Measurements from ENCODE around the gene SHKBP1.
"Not testable (repeated sequence)": the region's sequence is repeated elsewhere in the genome, so short reads cannot be mapped to it uniquely, and the experiment has no call there.

Gene SHKBP1

DNA sequence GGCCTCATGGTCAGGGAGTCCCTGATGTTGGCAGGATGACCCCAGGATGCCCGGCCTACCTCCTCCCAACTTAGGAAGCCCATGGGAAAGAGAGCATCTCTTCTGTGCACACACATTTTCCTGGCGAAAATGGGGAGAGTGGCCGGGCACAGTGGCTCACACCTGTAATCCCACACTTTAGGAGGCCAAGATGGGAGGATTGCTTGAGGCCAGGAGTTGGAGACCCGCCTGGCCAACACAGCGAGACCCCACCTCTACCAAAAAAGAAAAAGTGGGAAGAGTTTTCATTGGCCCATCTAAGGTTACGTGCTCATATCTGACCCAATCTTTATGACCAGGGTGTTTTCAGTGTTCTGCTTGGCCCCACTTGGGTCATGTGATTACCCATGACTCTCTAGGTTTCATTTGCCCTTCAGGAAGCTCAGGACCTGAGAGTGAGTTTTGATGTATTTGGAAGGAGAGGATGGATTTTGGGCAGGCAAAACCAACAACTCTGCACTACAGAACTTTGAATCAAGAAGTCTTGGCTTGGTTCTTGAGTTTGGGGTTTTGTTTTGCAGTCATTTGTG is 33.6 kb upstream of the SHKBP1 start:
- no peak overlapping the region for H2BK15ac ChIP-seq (replicated peaks; ENCODE audit: low read depth)
- no peak overlapping the region for H3K23ac ChIP-seq (ENCODE audit: low read length)
- H3K79me1 ChIP-seq (ENCODE audit: low read length) = no peaks in the 10 kb centered on the region
- no peaks in the 10 kb centered on the region for H3K4me1 ChIP-seq (ENCODE audit: control insufficient read depth, low read depth, low read length)
- no peak overlapping the region for H3K4me2 ChIP-seq (ENCODE audit: low read length)
- no CpG with 5 or more reads among the region's 6 CpGs for WGBS (ENCODE audit: extremely low coverage, insufficient coverage, low lambda C conversion rate)
- H2BK5ac ChIP-seq (ENCODE audit: low read length) = no peak overlapping the region
- H2BK120ac ChIP-seq (ENCODE audit: low read depth, low read length) = no peak overlapping the region
- no peak overlapping the region for H3K27ac ChIP-seq (ENCODE audit: low read depth, low read length)
- H3K36me3 ChIP-seq (ENCODE audit: control insufficient read depth, insufficient read depth, low read length) = no peaks in the 10 kb centered on the region
- no peak overlapping the region for H4K5ac ChIP-seq (ENCODE audit: low read length)
- no peak overlapping the region for H3K9ac ChIP-seq (ENCODE audit: low read length)
- H4K8ac ChIP-seq (ENCODE audit: low read depth, low read length) = no peak overlapping the region
- H3K4ac ChIP-seq (ENCODE audit: low read depth, low read length) = no peak overlapping the region
- no peak overlapping the region for H3K4me3 ChIP-seq (ENCODE audit: low read length)
- H3K56ac ChIP-seq (ENCODE audit: low read length) = no peak overlapping the region
- H3K79me2 ChIP-seq (ENCODE audit: control insufficient read depth, insufficient read depth, low read length) = no peaks in the 10 kb centered on the region
- no peaks in the 10 kb centered on the region for H3K27me3 ChIP-seq (ENCODE audit: insufficient read depth, low read length, poor library complexity)
- H2AK5ac ChIP-seq (ENCODE audit: low read length) = no peak overlapping the region
- H3K18ac ChIP-seq (ENCODE audit: low read length) = no peak overlapping the region
- no peak for DNase-seq

DNA sequence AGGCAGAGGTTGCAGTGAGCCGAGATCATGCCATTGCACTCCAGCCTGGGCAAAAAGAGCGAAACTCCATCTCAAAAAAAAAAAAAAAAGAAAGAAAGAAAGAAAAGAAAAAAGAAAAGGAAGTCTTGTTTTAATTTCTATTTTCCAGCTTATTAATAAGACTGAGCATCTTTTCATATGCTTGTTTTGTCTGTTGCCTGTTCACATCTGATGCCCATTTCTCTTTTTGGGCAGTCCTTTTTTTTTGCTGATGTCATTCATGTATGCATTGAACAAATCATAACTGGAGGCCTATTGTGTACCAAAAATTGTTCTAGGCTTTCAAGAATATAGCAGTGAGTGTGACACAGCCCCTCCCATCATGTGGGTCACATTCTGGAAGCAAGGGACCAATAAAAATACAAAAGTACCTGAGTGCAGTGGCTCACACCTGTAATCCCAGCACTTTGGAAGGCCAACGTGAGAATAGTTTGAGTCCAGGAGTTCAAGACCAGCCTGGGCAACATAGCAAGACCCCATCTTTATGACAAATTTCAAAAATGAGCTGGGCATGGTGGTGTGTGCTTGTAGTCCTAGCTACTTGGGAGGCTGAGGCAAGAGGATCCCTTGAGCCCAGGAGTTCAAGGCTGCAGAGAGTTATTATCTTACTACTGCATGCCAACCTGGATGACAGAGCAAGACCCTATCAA is 30.4 kb upstream of the SHKBP1 start:
- DNase-seq; H3K23ac ChIP-seq (ENCODE audit: low read length); H2AK5ac ChIP-seq (ENCODE audit: low read length); H3K4me1 ChIP-seq (ENCODE audit: control insufficient read depth, low read depth, low read length); H3K56ac ChIP-seq (ENCODE audit: low read length); H3K79me2 ChIP-seq (ENCODE audit: control insufficient read depth, insufficient read depth, low read length); H3K4me3 ChIP-seq (ENCODE audit: low read length); H2BK15ac ChIP-seq (replicated peaks; ENCODE audit: low read depth); H4K5ac ChIP-seq (ENCODE audit: low read length); H3K18ac ChIP-seq (ENCODE audit: low read length); H3K79me1 ChIP-seq (ENCODE audit: low read length); H2BK120ac ChIP-seq (ENCODE audit: low read depth, low read length); H3K27me3 ChIP-seq (ENCODE audit: insufficient read depth, low read length, poor library complexity); H3K36me3 ChIP-seq (ENCODE audit: control insufficient read depth, insufficient read depth, low read length); H3K4ac ChIP-seq (ENCODE audit: low read depth, low read length); H2BK5ac ChIP-seq (ENCODE audit: low read length); H3K4me2 ChIP-seq (ENCODE audit: low read length); H3K9ac ChIP-seq (ENCODE audit: low read length); H3K27ac ChIP-seq (ENCODE audit: low read depth, low read length); H4K8ac ChIP-seq (ENCODE audit: low read depth, low read length): not testable (repeated sequence)
- no CpG with 5 or more reads among the region's 3 CpGs for WGBS (ENCODE audit: extremely low coverage, insufficient coverage, low lambda C conversion rate)

DNA sequence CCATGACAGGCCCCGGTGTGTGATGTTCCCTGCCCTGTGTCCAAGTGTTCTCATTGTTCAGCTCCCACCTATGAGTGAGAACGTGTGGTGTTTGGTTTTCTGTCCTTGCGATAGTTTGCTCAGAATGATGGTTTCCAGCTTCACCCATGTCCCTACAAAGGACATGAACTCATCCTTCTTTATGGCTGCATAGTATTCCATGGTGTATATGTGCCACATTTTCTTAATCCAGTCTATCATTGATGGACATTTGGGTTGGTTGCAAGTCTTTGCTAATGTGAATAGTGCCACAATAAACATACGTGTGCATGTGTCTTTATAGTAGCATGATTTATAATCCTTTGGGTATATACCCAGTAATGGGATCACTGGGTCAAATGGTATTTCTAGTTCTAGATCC is 29.5 kb upstream of the SHKBP1 start:
- H3K79me1 ChIP-seq (ENCODE audit: low read length); H3K4me2 ChIP-seq (ENCODE audit: low read length); H3K27ac ChIP-seq (ENCODE audit: low read depth, low read length); H3K4me3 ChIP-seq (ENCODE audit: low read length); H3K56ac ChIP-seq (ENCODE audit: low read length); H3K9ac ChIP-seq (ENCODE audit: low read length); H3K36me3 ChIP-seq (ENCODE audit: control insufficient read depth, insufficient read depth, low read length); DNase-seq; H3K23ac ChIP-seq (ENCODE audit: low read length); H4K5ac ChIP-seq (ENCODE audit: low read length); H3K4ac ChIP-seq (ENCODE audit: low read depth, low read length); H3K27me3 ChIP-seq (ENCODE audit: insufficient read depth, low read length, poor library complexity); H3K18ac ChIP-seq (ENCODE audit: low read length); H4K8ac ChIP-seq (ENCODE audit: low read depth, low read length); H2BK15ac ChIP-seq (replicated peaks; ENCODE audit: low read depth); H3K4me1 ChIP-seq (ENCODE audit: control insufficient read depth, low read depth, low read length); H3K79me2 ChIP-seq (ENCODE audit: control insufficient read depth, insufficient read depth, low read length); H2BK120ac ChIP-seq (ENCODE audit: low read depth, low read length); H2AK5ac ChIP-seq (ENCODE audit: low read length); H2BK5ac ChIP-seq (ENCODE audit: low read length): not testable (repeated sequence)
- WGBS (ENCODE audit: extremely low coverage, insufficient coverage, low lambda C conversion rate) = no CpG with 5 or more reads among the region's 4 CpGs

- no peaks in the 10 kb centered on the region for H3K36me3 ChIP-seq (ENCODE audit: control insufficient read depth, insufficient read depth, low read length)
- H2AK5ac ChIP-seq (ENCODE audit: low read length) = no peak overlapping the region
Measured at GRCh38 chr19:40547836-40548235, 28.8 kb upstream of the SHKBP1 start.

GRCh38 chr19:40549007-40549708 is 27.5 kb upstream of the SHKBP1 start:
- Histone ChIP-seq H3K27me3 (ENCODE audit: insufficient read depth, low read length, poor library complexity) (peaks cover 7% of the 10 kb centered on the region), H2BK120ac (ENCODE audit: low read depth, low read length) (no peak overlapping the region), H3K23ac (ENCODE audit: low read length) (no peak overlapping the region), H3K27ac (ENCODE audit: low read depth, low read length) (no peak overlapping the region), H3K79me1 (ENCODE audit: low read length) (no peaks in the 10 kb centered on the region), H2BK5ac (ENCODE audit: low read length) (no peak overlapping the region), H3K4me3 (ENCODE audit: low read length) (no peak overlapping the region), H3K4ac (ENCODE audit: low read depth, low read length) (no peak overlapping the region), H3K9ac (ENCODE audit: low read length) (peak overlapping the region; percentile 17), H3K4me1 (ENCODE audit: control insufficient read depth, low read depth, low read length) (no peaks in the 10 kb centered on the region), H2BK15ac (replicated peaks; ENCODE audit: low read depth) (no peak overlapping the region), H3K36me3 (ENCODE audit: control insufficient read depth, insufficient read depth, low read length) (no peaks in the 10 kb centered on the region), H4K5ac (ENCODE audit: low read length) (no peak overlapping the region), H3K4me2 (ENCODE audit: low read length) (peak overlapping the region; percentile 18), H4K8ac (ENCODE audit: low read depth, low read length) (no peak overlapping the region), H2AK5ac (ENCODE audit: low read length) (no peak overlapping the region), H3K18ac (ENCODE audit: low read length) (no peak overlapping the region), H3K79me2 (ENCODE audit: control insufficient read depth, insufficient read depth, low read length) (no peaks in the 10 kb centered on the region), H3K56ac (ENCODE audit: low read length) (no peak overlapping the region)
- DNase-seq = peak; percentile 91
- no CpG with 5 or more reads among the region's 43 CpGs for WGBS (ENCODE audit: extremely low coverage, insufficient coverage, low lambda C conversion rate)

More at GRCh38 chr19:40547836-40548235, 28.8 kb upstream of the SHKBP1 start:
- Histone ChIP-seq H3K4ac (ENCODE audit: low read depth, low read length) (no peak overlapping the region), H2BK15ac (replicated peaks; ENCODE audit: low read depth) (no peak overlapping the region), H3K23ac (ENCODE audit: low read length) (no peak overlapping the region), H3K4me3 (ENCODE audit: low read length) (no peak overlapping the region), H2BK120ac (ENCODE audit: low read depth, low read length) (no peak overlapping the region), H3K4me1 (ENCODE audit: control insufficient read depth, low read depth, low read length) (no peaks in the 10 kb centered on the region), H4K5ac (ENCODE audit: low read length) (no peak overlapping the region), H2BK5ac (ENCODE audit: low read length) (no peak overlapping the region), H3K79me1 (ENCODE audit: low read length) (no peaks in the 10 kb centered on the region), H3K4me2 (ENCODE audit: low read length) (no peak overlapping the region), H3K79me2 (ENCODE audit: control insufficient read depth, insufficient read depth, low read length) (no peaks in the 10 kb centered on the region), H3K9ac (ENCODE audit: low read length) (no peak overlapping the region), H4K8ac (ENCODE audit: low read depth, low read length) (no peak overlapping the region), H3K56ac (ENCODE audit: low read length) (no peak overlapping the region), H3K18ac (ENCODE audit: low read length) (no peak overlapping the region), H3K27me3 (ENCODE audit: insufficient read depth, low read length, poor library complexity) (peaks cover 2% of the 10 kb centered on the region), H3K27ac (ENCODE audit: low read depth, low read length) (no peak overlapping the region)
- no peak for DNase-seq
- WGBS (ENCODE audit: extremely low coverage, insufficient coverage, low lambda C conversion rate) = no CpG with 5 or more reads among the region's 1 CpG

Measured in mesendoderm (in vitro differentiated cells).